SJSA1 (cell line): ENCODE results near the gene FLCN. TPM values are rescaled to one million over a fixed set of nuclear protein-coding genes. Genes with fewer than 3 reads are reported as not detected.

ENCODE experiments used
- DNase-seq, 2 experiments: peaks; one replicate each; pipeline ENCODE4 v3.0.0-alpha.2; 2015 to 2020; ENCODE audit warnings: low spot score in 2 of 2, low read depth in 1 of 2
- H3K27ac ChIP-seq: fragments of 250-450 bp; sonication (Bioruptor Pico); 2 replicates; pipeline ENCODE4 v1.5.1; 2020; ENCODE audit warnings: mild to moderate bottlenecking, moderate library complexity
- H3K27me3 ChIP-seq: fragments of 250-450 bp; sonication (Bioruptor Pico); replicated peaks from 2 replicates; pipeline ENCODE4 v1.5.1; 2020; ENCODE audit warnings: mild to moderate bottlenecking, moderate library complexity
- H3K36me3 ChIP-seq: fragments of 250-450 bp; sonication (Bioruptor Pico); 2 replicates; pipeline ENCODE4 v1.5.1; 2020; ENCODE audit warnings: mild to moderate bottlenecking
- H3K4me1 ChIP-seq: fragments of 250-450 bp; sonication (Bioruptor Pico); replicated peaks from 2 replicates; pipeline ENCODE4 v1.6.1; 2021; ENCODE audit warnings: mild to moderate bottlenecking
- H3K4me3 ChIP-seq: fragments of 250-450 bp; sonication (Bioruptor Pico); 2 replicates; pipeline ENCODE4 v1.5.1; 2020; ENCODE audit warnings: mild to moderate bottlenecking
- H3K9me3 ChIP-seq: fragments of 250-450 bp; sonication (Bioruptor Pico); replicated peaks from 2 replicates; pipeline ENCODE4 v1.5.1; 2020; ENCODE audit warnings: mild to moderate bottlenecking
- total RNA-seq: library from RNA; depleted of rRNA; stranded (reverse); fragments of >200 nt; shearing (Covaris generic); gene quantifications from 2 replicates; pipeline ENCODE4 v1.2.3, GENCODE V29; 2014

The FLCN gene
- total RNA-seq, 1 experiment from 2014 or later, result 18.6 TPM

GRCh38 chr17:17253406-17253805 lies 16.4 kb upstream of the FLCN start:
- Histone ChIP-seq H3K9me3 (no peaks in the 10 kb centered on the region), H3K4me1 (no peaks in the 10 kb centered on the region), H3K36me3 (peaks cover 80% of the 10 kb centered on the region), H3K4me3 (no peak overlapping the region), H3K27ac (no peak overlapping the region), H3K27me3 (no peaks in the 10 kb centered on the region)
- DNase-seq, result no peak

- Histone ChIP-seq H3K36me3 (peaks cover 85% of the 10 kb centered on the region), H3K9me3 (no peaks in the 10 kb centered on the region)
- DNase-seq, result no peak
Observed at GRCh38 chr17:17252149-17252661, 15.2 kb upstream of the FLCN start.

GRCh38 chr17:17246879-17247278 lies 9.9 kb upstream of the FLCN start:
- H3K36me3 ChIP-seq, result peaks cover 55% of the 10 kb centered on the region
- no peaks in the 10 kb centered on the region for H3K4me1 ChIP-seq
- no peaks in the 10 kb centered on the region for H3K27me3 ChIP-seq
- H3K9me3 ChIP-seq, result no peaks in the 10 kb centered on the region
- H3K4me3 ChIP-seq, result no peak overlapping the region
- DNase-seq, result no peak
- H3K27ac ChIP-seq, result no peak overlapping the region

More at GRCh38 chr17:17252149-17252661, 15.2 kb upstream of the FLCN start:
- Histone ChIP-seq H3K4me3 (no peak overlapping the region), H3K27me3 (no peaks in the 10 kb centered on the region), H3K27ac (no peak overlapping the region), H3K4me1 (no peaks in the 10 kb centered on the region)

GRCh38 chr17:17243163-17243562 lies 6.2 kb upstream of the FLCN start:
- Histone ChIP-seq H3K4me1 (no peaks in the 10 kb centered on the region), H3K9me3 (no peaks in the 10 kb centered on the region), H3K27ac (no peak overlapping the region), H3K4me3 (no peak overlapping the region), H3K36me3 (peaks cover 21% of the 10 kb centered on the region), H3K27me3 (no peaks in the 10 kb centered on the region)
- no peak for DNase-seq

GRCh38 chr17:17242246-17242645 lies 5.3 kb upstream of the FLCN start:
- Histone ChIP-seq H3K4me3 (no peak overlapping the region), H3K4me1 (no peaks in the 10 kb centered on the region), H3K27ac (no peak overlapping the region), H3K27me3 (no peaks in the 10 kb centered on the region), H3K36me3 (peaks cover 12% of the 10 kb centered on the region), H3K9me3 (no peaks in the 10 kb centered on the region)
- no peak for DNase-seq

GRCh38 chr17:17241656-17242055 lies 4.7 kb upstream of the FLCN start:
- Histone ChIP-seq H3K4me3 (no peak overlapping the region), H3K36me3 (peaks cover 6% of the 10 kb centered on the region), H3K9me3 (no peaks in the 10 kb centered on the region), H3K4me1 (no peaks in the 10 kb centered on the region), H3K27me3 (no peaks in the 10 kb centered on the region), H3K27ac (no peak overlapping the region)
- DNase-seq, result no peak

GRCh38 chr17:17239832-17240231 lies 2.9 kb upstream of the FLCN start:
- Histone ChIP-seq H3K4me1 (peaks cover 11% of the 10 kb centered on the region), H3K27ac (no peak overlapping the region), H3K27me3 (no peaks in the 10 kb centered on the region), H3K9me3 (no peaks in the 10 kb centered on the region), H3K4me3 (no peak overlapping the region), H3K36me3 (no peaks in the 10 kb centered on the region)
- DNase-seq, result no peak

- Histone ChIP-seq H3K36me3 (peaks cover 13% of the 10 kb centered on the region), H3K27me3 (no peaks in the 10 kb centered on the region), H3K9me3 (no peaks in the 10 kb centered on the region), H3K4me3 (peak overlapping the region; percentile 77), H3K4me1 (peaks cover 11% of the 10 kb centered on the region), H3K27ac (peak overlapping the region; percentile 99)
- peak in 1 of 2 experiments; percentile 39 for DNase-seq
Observed at GRCh38 chr17:17236295-17237025, 508 bp downstream of the FLCN start.

- Histone ChIP-seq H3K9me3 (no peaks in the 10 kb centered on the region), H3K4me3 (peak overlapping the region; percentile 77), H3K27me3 (no peaks in the 10 kb centered on the region), H3K27ac (no peak overlapping the region), H3K4me1 (peaks cover 11% of the 10 kb centered on the region), H3K36me3 (peaks cover 17% of the 10 kb centered on the region)
- no peak for DNase-seq
Observed at GRCh38 chr17:17235212-17236174, 1.5 kb downstream of the FLCN start.

- H3K4me3 ChIP-seq, result no peak overlapping the region
- peaks cover 47% of the 10 kb centered on the region for H3K36me3 ChIP-seq
- DNase-seq, result no peak
- no peak overlapping the region for H3K27ac ChIP-seq
- peaks cover 11% of the 10 kb centered on the region for H3K4me1 ChIP-seq
- no peaks in the 10 kb centered on the region for H3K27me3 ChIP-seq
- H3K9me3 ChIP-seq, result no peaks in the 10 kb centered on the region
Observed at GRCh38 chr17:17232303-17232621, 4.7 kb downstream of the FLCN start.

- Histone ChIP-seq H3K36me3 (peaks cover 52% of the 10 kb centered on the region), H3K27ac (no peak overlapping the region), H3K27me3 (no peaks in the 10 kb centered on the region), H3K9me3 (no peaks in the 10 kb centered on the region), H3K4me1 (peaks cover 11% of the 10 kb centered on the region), H3K4me3 (no peak overlapping the region)
- DNase-seq, result no peak
Observed at GRCh38 chr17:17231621-17232302, 5.2 kb downstream of the FLCN start.

GRCh38 chr17:17229416-17230384 lies 7.3 kb downstream of the FLCN start:
- H3K9me3 ChIP-seq, result no peaks in the 10 kb centered on the region
- no peaks in the 10 kb centered on the region for H3K4me1 ChIP-seq
- no peak for DNase-seq
- H3K36me3 ChIP-seq, result peaks cover 73% of the 10 kb centered on the region
- H3K27ac ChIP-seq, result no peak overlapping the region
- no peaks in the 10 kb centered on the region for H3K27me3 ChIP-seq
- no peak overlapping the region for H3K4me3 ChIP-seq
